GM21529 (cell line): Measurements from ENCODE around the gene CCDC117.

Experiments
- ATAC-seq: cut with Tn5 transposase; IDR thresholded peaks from one replicate; pipeline ENCODE4 v1.9.1; 2021; ENCODE audit not compliant: unreplicated experiment

The CCDC117 gene

DNA sequence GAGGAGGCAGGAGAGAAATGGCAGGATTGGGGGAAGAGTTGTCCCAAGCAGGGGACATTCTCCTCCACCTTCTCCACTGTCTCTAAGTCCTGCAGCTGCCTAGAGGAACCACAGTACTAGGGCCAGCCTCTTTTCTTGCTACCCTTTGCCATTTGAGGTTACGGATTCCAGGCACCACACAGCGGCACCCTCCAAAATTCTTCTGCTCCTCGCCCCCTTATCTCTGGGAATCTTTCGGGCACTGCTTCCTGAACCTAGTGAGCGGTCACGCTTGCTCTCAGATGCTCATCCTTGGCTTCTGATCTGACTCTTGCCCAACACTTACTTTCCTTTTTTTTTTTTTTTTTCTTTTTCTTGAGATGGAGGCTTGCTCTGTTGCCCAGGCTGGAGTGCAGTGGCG, 54.4 kb downstream of the CCDC117 start:
- no peak for ATAC-seq

GRCh38 chr22:28829358-28830181, 57.1 kb downstream of the CCDC117 start:
- no peak for ATAC-seq

GRCh38 chr22:28830441-28830840, 57.9 kb downstream of the CCDC117 start:
- no peak for ATAC-seq

- no peak for ATAC-seq
Measured at GRCh38 chr22:28831140-28832072, 58.9 kb downstream of the CCDC117 start.

GRCh38 chr22:28832731-28833130, 60.2 kb downstream of the CCDC117 start:
- ATAC-seq: no peak

DNA sequence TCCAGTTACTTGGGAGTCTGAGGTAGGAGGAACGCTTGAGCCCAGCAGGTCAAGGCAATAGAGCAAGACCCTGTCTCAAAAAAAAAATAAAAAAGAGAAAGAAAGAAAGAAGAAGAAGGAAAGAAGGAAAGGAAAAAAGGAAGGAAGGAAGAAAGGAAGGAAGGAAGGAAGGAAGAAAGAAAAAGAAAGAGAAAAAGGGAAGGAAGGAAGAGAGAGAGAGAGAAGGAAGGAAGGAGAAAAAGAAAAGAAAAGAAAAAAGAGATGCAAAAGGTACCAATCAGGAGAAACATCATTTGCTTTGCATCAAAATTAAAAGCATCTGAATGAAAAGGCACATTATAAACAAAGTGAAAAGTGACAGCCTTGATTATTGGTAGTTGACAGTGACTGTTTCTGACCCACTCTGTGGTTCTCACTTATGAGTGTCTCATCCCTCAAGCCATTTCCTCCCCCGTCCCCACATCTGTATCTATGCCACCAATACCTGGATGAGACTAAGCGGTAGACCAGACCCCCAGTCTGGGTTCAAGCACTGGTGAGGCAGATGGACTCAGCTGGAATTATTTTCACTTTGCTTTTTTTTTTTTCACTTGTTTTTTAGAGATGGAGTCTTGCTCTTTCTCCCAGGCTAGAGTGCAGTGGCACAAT, 60.9 kb downstream of the CCDC117 start:
- no peak for ATAC-seq

- no peak for ATAC-seq
Measured at GRCh38 chr22:28835630-28836189, 63.2 kb downstream of the CCDC117 start.

DNA sequence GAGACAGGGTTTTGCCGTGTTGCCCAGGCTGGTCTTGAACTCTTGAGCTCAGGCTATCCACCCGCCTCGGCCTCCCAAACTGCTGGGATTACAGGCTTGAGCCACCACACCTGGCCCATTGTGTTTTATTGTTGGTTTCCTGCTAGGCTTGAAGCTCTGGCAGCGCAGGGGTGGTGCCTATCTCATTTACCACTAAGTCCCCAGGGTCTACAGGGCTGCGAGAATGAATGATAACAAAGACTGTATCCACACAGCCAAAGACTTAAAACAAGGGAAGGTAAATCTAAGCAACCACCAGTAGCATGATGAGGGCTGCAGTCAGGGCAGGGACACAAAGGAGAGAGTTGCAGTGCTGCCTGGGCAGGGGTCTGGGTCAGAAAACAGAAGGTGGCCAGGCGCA, 65.1 kb downstream of the CCDC117 start:
- no peak for ATAC-seq
